MM.1S (cell line): ENCODE measurements around the gene SLCO4A1.

Experiments used
- DNase-seq: peaks from one replicate; pipeline ENCODE4 v3.0.0-alpha.2; 2015
- H2AFZ ChIP-seq: fragments of 300-600 bp; sonication (generic); 2 replicates; pipeline ENCODE4 v1.6.0; 2016; ENCODE audit warnings: antibody characterized with exemption, low read length
- H3F3A ChIP-seq: fragments of 300-600 bp; sonication (generic); 2 replicates; pipeline ENCODE4 v1.6.1; 2016; ENCODE audit warnings: mild to moderate bottlenecking, antibody characterized with exemption, low read length, moderate library complexity, mixed read lengths; ENCODE audit not compliant: insufficient read depth
- H3K27ac ChIP-seq: fragments of 300-600 bp; sonication (generic); 2 replicates; pipeline ENCODE4 v1.5.1; 2016; ENCODE audit warnings: mild to moderate bottlenecking, low read length
- H3K27me3 ChIP-seq: fragments of 300-600 bp; sonication (generic); replicated peaks from 2 replicates; pipeline ENCODE4 v1.6.0; 2016; ENCODE audit warnings: low read length; ENCODE audit not compliant: insufficient read depth
- H3K36me3 ChIP-seq: fragments of 300-600 bp; sonication (generic); replicated peaks from 2 replicates; pipeline ENCODE4 v1.6.1; 2016; ENCODE audit warnings: mild to moderate bottlenecking, low read length, mixed read lengths; ENCODE audit not compliant: insufficient read depth
- H3K4me1 ChIP-seq: fragments of 300-600 bp; sonication (generic); 2 replicates; pipeline ENCODE4 v1.6.1; 2016; ENCODE audit warnings: low read length, mixed read lengths
- H3K4me2 ChIP-seq: fragments of 300-600 bp; sonication (generic); 2 replicates; pipeline ENCODE4 v1.6.0; 2016; ENCODE audit warnings: low read depth, low read length
- H3K4me3 ChIP-seq: fragments of 300-600 bp; sonication (generic); 2 replicates; pipeline ENCODE4 v1.5.1; 2016; ENCODE audit warnings: low read length, mixed read lengths
- H3K79me2 ChIP-seq: fragments of 300-600 bp; sonication (generic); 2 replicates; pipeline ENCODE4 v1.6.1; 2016; ENCODE audit warnings: mixed run types, low read length, mixed read lengths
- H3K9ac ChIP-seq: fragments of 300-600 bp; sonication (generic); 2 replicates; pipeline ENCODE4 v1.6.1; 2016; ENCODE audit warnings: low read length, mixed read lengths
- H3K9me2 ChIP-seq: fragments of 300-600 bp; sonication (generic); replicated peaks from 2 replicates; pipeline ENCODE4 v1.6.1; 2016; ENCODE audit warnings: mild to moderate bottlenecking, low read length, mixed read lengths; ENCODE audit not compliant: insufficient read depth
- H3K9me3 ChIP-seq: fragments of 300-600 bp; sonication (generic); replicated peaks from 2 replicates; pipeline ENCODE4 v1.6.1; 2016; ENCODE audit warnings: mild to moderate bottlenecking, low read length, mixed read lengths; ENCODE audit not compliant: insufficient read depth
- H4K20me1 ChIP-seq: fragments of 300-600 bp; sonication (generic); 2 replicates; pipeline ENCODE4 v1.6.1; 2016; ENCODE audit warnings: mild to moderate bottlenecking, low read length, moderate library complexity, mixed read lengths; ENCODE audit not compliant: insufficient read depth
- EZH2 ChIP-seq: fragments of 300-600 bp; sonication (generic); optimal IDR thresholded peaks from 2 replicates; pipeline ENCODE3; 2017; ENCODE audit warnings: low read depth, mild to moderate bottlenecking, antibody characterized with exemption, low read length, mixed read lengths
- EZH2phosphoT487 ChIP-seq: fragments of 300-600 bp; sonication (generic); IDR thresholded peaks from 2 replicates; pipeline ENCODE4 v1.6.1; 2018; ENCODE audit warnings: antibody characterized with exemption, low read length
- TF ChIP-seq, protein P1 (sequence below): fragments of 300-600 bp; sonication (generic); IDR thresholded peaks from 2 replicates; pipeline ENCODE4 v1.5.1; 2016; ENCODE audit warnings: antibody characterized with exemption, low read length, mixed read lengths

SLCO4A1 gene

DNA sequence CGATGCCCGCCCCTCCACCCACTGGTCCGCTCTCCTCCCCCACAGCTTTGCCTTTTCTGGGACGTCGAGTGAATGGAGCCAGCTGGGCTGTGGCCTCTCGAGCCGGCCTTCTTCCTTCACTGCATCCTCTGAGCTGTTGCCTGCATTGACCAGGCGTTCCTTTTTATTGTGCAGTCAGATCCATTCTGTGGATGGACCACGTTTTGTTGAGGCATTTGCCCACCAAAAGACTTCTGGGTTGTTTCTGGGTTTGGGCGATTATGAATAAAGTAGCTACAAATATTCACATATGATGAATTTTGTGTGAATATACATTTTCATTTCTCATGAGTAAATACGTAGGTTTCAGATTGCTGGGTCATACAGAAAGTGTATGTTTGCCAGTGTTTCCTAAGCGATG, 76.2 kb downstream of the SLCO4A1 start:
- Histone ChIP-seq H3K79me2 (no peaks in the 10 kb centered on the region), H2AFZ (no peak overlapping the region), H3K4me3 (no peak overlapping the region), H3K9ac (no peak overlapping the region), H3K27ac (no peak overlapping the region), H3K9me2 (no peaks in the 10 kb centered on the region), H3K4me2 (no peak overlapping the region), H3K36me3 (no peaks in the 10 kb centered on the region), H4K20me1 (no peaks in the 10 kb centered on the region), H3F3A (no peaks in the 10 kb centered on the region), H3K9me3 (no peaks in the 10 kb centered on the region), H3K27me3 (peaks cover 99% of the 10 kb centered on the region), H3K4me1 (no peaks in the 10 kb centered on the region)
- DNase-seq = no peak
- TF ChIP-seq, protein P1, sequence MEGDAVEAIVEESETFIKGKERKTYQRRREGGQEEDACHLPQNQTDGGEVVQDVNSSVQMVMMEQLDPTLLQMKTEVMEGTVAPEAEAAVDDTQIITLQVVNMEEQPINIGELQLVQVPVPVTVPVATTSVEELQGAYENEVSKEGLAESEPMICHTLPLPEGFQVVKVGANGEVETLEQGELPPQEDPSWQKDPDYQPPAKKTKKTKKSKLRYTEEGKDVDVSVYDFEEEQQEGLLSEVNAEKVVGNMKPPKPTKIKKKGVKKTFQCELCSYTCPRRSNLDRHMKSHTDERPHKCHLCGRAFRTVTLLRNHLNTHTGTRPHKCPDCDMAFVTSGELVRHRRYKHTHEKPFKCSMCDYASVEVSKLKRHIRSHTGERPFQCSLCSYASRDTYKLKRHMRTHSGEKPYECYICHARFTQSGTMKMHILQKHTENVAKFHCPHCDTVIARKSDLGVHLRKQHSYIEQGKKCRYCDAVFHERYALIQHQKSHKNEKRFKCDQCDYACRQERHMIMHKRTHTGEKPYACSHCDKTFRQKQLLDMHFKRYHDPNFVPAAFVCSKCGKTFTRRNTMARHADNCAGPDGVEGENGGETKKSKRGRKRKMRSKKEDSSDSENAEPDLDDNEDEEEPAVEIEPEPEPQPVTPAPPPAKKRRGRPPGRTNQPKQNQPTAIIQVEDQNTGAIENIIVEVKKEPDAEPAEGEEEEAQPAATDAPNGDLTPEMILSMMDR = no peak
- no peak for TF ChIP-seq EZH2phosphoT487
- TF ChIP-seq EZH2 = no peak

DNA sequence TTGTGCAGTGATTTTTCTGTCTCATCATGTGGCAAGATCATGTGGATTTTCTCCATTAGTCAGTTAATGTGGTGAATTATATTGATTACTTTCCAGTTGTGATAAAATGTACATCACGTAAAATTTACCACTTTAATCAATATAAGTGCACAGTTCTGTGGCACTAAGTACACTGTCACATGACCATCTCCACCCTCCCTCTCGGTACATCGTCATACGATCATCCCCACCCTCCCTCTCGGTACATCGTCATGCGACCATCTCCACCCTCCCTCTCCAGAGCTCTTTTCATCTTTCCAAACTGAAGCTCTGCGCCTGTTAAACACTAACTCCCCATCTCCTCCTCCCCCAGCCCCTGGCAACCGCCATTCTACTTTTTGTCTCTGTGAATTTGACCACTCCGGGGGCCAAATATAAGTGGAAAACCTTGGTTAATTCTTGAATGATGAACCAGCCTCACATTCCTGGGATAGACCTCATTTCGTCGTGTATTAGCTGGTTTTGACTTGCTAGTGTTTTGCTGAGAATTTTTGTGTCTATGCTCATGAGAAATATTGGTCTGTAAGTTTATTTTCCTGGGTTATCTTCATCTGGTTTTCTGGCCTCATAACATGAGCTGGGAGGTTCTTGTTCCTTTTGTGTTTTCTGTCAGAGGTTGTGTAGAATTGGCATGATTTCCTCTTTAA, 77.1 kb downstream of the SLCO4A1 start:
- Histone ChIP-seq H3K36me3 (no peaks in the 10 kb centered on the region), H3K4me2 (no peak overlapping the region), H4K20me1 (no peaks in the 10 kb centered on the region), H3K9me2 (no peaks in the 10 kb centered on the region), H3K27me3 (peaks cover 99% of the 10 kb centered on the region), H2AFZ (no peak overlapping the region), H3K9me3 (no peaks in the 10 kb centered on the region), H3F3A (no peaks in the 10 kb centered on the region), H3K4me3 (no peak overlapping the region), H3K9ac (no peak overlapping the region), H3K79me2 (no peaks in the 10 kb centered on the region), H3K27ac (no peak overlapping the region), H3K4me1 (no peaks in the 10 kb centered on the region)
- DNase-seq = no peak
- TF ChIP-seq EZH2phosphoT487 = no peak
- TF ChIP-seq, protein P1 = no peak
- no peak for TF ChIP-seq EZH2
